UCSD-AML1 (cell line): ENCODE data around the gene AHCY.
"Not testable (repeated sequence)": the region's sequence is repeated elsewhere in the genome, so short reads cannot be mapped to it uniquely, and the experiment has no call there.

Experiments
- DNase-seq: peaks from one replicate; lab custom pipeline; 2025; ENCODE audit not compliant: unreplicated experiment; lab: John Stamatoyannopoulos, UW

AHCY gene

DNA sequence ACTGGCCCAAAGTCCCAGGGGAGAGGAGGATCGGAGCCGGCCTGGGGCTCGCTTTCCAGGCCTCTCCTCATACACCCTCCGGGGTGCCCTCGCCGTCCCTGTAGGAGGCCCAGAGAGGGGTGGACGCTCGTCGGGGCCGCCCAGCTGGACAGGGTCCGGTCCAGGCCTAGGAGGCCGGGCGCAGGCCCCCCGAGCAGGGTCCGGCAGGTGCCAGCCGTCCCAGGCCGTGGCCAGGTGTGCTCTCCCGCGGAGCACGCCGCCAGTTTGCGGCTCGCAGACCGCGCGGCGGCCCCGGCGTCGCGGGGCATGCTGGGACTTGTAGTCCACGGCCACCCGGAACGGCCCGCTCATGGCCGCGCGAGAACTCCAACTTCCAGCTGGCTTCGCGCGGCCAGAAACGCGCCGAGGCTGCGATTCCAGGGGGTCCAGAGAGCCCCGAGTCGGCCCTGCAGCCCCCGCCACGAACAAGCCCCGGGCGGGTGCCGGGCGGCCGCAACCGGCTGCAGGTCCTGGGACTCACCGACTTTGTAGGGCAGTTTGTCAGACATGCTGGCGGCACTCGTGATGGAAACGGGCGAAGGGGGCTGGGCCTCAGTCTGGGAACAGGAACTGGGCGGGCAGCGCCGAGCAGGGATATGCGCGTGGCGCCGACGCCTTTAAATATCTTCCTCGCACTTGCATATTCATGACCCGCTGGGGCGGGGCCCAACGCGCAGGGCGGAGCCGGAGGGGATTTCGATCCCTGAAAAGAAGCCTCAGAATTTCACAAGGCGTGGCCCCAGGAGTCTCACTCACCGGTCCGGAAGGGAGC is at the start of gene AHCY:
Gene AHCY, minus strand, starts transcription at position 633 of the 811 bp plus-strand sequence. Its CDS starts 85 bp downstream, at position 548.
- DNase-seq, result peak; percentile 95

DNA sequence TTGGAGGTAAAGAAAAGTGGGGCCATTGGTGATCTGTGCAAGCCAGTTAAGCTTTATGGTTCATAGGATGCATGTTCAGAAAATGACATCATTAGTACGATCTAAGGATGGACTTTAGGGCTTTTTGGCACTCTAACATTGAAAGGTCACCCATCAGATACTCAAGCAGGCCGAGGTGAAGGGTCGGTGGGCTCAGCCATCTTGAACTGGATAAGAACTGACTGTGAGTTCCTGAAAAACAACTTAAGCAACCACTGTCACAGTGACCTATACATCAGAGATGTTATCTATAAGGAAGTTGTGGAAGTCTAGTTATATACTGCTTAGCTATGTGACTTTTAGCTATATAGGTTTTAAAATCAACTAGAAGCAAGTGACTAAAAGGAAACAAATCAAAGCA is 46.9 kb upstream of the AHCY start:
- no peak for DNase-seq

DNA sequence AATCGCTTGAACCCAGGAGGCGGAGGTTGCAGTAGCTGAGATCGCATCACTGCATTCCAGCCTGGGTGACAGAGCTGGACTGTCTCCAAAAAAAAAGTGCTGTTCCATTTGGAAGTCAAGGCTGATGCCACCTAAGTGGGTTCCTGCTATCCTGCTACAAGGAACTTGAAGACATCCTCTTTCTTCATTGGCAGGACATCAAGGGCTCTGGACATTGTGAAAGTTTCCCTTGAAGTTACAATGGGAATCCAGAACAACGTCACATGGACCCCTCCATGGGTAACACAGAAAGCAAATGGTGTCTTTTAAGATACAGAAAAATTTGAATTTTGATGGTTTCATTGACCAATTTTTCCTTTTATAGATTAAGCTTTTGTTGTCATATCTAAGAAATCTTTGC is 44.4 kb upstream of the AHCY start:
- DNase-seq, result no peak

DNA sequence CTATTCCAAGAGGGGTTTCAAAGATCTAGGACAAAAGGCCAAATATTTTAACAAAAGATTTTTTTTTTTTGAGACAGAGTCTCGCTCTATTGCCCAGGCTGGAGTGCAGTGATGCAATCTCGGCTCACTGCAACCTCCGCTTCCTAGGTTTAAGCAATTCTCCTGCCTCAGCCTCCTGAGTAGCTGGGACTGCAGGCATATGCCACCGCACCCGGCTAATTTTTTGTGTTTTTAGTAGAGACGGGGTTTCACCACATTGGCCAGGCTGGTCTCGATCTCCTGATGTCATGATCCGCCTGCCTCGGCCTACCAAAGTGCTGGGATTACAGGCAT is 43.3 kb upstream of the AHCY start:
- not testable (repeated sequence) for DNase-seq

DNA sequence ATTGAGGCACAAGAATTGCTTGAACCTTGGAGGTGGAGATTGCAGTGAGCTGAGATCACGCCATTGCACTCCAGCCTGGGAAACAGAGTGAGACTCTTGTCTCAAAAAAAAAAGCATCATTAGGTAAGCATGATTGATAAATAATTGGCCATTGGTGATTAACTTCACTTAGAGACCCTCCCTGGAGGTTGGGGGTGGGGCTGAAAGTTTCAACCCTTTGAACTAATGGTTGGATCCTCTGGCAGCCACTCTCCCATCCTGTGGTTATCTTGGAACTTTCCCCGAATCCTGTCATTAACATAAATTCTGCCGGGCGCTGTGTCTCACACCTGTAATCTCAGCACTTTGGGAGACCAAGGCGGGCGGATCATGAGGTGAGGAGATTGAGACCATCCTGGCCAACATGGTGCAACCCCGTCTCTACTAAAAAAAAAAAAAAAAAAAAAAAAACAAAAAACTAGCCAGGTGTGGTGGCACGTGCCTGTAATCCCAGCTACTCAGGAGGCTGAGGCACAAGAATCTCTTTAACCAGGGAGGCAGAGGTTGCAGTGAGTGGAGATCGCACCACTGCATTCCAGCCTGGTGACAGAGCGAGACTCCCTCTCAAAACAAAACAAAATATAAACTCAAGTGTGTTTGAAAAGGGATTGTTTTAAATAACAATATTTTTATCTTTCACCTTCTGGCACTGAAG is 42.8 kb upstream of the AHCY start:
- DNase-seq, result not testable (repeated sequence)

DNA sequence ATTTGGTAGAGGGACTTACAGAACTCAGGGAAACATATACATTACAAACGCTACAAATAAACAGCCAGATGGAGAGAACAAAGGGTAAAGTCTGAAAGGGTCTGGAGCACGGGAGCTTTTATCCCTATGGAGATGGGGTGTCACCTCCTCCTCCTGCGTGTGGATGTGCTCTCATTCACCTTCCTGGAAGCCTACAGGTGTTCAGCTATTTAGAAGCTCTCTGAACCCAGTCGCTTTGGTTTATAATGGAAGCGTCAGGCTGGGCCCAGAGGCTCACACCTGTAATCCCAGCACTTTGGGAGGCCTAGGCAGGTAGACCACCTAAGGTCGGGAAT is 42.2 kb upstream of the AHCY start:
- DNase-seq, result no peak

DNA sequence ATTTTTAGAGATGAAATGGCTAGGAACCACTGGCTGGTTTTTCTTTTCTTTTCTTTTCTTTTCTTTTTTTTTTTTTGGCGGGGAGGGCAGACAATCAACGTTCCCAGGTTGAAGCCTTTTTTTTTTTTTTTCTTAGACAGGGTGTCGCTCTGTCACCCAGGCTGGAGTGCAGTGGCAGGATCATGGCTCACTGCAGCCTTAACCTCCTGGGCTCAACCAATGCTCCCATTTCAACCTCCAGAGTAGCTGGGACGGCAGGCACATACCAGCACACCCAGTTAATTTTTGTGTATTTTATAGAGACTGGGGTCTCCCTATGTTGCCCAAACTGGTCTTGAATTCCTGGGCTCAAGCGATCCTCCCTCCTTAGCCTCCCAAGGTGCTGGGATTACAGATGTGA is 41.1 kb upstream of the AHCY start:
- no peak for DNase-seq

DNA sequence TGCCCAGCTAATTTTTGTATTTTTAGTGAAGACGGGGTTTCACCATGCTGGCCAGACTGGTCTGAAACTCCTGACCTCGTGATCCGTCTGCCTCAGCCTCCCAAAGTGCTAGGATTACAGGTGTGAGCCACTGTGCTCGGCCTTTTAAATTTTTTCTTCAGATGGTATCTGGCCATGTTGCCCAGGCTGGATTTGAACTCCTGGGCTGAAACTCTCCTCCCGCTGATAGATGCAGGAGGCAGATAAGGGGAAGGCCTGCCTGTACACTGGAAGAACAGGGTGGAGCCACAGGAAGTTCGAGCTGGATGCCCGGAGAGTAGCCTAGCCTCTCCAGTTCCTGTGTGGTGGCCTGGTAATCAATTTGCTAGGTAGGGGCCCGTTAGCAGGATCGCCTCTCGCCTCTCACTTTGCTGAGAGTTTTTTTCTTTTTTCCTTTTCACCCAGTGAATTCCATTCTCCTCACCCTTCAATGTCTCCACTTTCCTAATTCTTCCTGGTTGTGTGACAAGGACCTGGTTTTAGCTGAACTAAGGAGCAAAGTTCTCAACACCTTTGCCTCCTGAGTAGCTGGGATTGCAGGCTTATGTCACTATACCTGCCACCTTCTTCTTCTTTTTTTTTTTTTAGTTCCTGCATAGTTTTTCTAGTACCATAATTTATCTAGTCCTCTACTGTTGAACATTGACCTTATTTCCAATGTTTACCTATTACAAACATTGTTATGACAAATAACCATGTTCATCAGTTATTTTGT is 40.5 kb upstream of the AHCY start:
- DNase-seq, result no peak

DNA sequence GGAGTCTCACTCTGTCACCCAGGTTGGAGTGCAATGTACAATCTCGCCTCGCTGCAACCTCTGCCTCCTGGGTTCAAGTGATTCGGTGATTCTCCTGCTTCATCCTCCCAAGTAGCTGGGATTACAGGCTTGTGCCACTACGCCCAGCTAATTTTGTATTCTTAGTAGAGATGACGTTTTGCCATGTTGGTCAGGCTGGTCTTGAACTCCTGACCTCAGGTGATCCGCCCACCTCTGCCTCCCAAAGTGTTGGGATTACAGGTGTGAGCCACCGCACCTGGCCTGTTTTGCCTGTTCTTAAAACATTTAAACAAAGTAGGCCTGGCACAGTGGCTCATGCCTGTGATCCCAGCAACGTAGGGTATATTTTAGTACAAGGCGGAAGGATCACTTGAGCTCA is 38.0 kb upstream of the AHCY start:
- DNase-seq, result not testable (repeated sequence)

DNA sequence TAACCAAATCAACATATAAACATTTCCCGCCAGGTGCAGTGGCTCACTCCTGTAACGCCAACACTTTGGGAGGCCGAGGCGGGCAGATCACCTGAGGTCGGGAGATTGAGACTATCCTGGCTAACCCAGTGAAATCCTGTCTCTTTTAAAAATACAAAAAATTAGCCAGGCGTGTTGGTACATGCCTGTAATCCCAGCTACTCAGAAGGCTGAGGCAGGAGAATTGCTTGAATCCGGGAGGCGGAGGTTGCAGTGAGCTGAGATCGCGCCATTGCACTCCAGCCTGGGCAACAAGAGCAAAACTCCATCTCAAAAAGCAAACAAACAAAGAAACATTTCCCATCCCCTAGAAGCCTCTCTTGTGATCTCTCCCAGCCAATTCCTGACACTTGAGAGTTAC is 37.6 kb upstream of the AHCY start:
- not testable (repeated sequence) for DNase-seq

DNA sequence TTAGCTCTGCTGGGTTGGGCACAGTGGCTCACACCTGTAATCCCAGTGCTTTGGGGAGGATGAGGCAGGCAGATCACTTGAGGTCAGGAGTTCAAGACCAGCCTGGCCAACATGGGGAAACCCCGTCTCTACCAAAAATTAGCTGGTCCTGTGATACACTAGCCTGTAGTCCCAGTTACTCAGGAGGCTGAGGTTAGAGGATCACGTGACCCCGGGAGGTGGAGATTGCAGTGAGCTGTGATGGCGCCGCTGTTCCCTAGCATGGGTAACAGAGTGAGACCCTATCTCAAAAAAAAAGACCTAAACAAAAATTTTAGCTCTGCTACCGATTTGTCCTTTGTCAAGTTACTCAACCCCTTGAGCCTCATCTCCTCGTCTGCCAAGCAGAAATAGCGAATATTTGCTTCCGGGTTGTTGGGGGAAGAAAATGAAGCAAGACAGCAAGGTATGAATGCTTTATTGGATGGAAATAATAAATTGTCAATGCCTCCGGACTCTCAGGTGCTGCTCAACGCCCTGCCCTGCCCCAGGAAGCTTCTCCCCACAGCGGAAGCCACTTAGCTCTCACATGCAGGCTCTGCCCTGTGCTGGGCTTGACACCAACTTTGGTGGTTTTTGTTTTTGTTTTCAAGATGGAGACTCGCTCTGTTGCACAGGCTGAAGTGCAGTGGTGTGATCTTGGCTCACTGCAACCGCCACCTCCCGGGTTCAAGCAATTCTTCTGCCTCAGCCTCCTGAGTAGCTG is 35.0 kb upstream of the AHCY start:
- no peak for DNase-seq

DNA sequence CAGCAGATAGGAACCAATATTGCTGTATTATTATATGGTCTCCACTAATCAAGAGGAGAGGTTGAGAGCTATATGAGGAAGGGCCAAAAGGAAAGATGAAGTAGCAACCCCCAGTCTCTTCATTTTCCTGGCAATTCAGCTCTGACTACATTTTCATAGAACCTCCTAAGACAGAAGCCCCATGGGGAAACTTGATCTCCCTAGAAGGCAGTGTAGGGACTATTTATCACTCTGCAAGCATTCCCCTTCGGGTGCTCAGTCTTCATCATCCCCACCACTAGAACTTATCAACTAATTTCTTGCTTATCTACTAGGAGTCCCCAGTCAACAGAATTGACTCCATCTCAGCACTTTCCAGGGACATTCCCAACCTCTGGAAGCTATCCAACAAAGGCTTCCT is 34.4 kb upstream of the AHCY start:
- DNase-seq, result no peak

DNA sequence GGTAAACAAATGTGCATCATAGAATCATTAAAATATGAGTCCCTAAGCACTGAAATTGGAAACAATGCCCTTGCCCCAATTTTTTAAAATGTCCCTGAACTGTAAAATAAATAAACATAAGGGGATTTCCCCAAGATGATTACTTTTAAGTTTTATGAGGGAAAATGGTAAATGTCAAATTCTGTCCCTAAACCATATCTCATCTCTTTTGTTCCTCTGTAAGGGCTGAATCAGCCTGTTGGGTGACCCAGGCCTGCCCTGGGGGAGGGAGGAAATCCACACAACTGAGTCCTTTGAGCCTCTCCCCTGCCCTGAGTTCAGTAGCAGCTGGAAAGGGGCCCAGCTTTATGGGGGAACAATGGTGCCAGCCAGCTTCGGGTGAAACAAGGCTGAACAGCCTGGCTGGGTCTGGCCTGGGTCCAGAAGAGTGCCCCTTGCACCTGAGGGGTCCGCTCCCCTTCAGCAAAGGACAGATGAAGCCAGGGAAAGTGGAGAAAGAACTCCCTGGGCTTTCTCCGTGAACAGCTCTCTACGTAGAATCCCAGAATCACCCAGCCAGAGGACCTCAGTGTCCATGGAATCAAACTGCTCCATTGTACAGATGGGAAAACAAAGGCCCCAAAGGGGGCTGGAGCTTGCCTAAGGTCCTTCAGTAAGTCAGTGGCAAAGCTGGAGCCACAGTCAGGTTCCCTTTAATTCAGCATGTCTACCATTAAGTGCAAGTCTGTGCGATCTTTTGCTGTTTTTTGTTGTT is 31.7 kb upstream of the AHCY start:
- no peak for DNase-seq

DNA sequence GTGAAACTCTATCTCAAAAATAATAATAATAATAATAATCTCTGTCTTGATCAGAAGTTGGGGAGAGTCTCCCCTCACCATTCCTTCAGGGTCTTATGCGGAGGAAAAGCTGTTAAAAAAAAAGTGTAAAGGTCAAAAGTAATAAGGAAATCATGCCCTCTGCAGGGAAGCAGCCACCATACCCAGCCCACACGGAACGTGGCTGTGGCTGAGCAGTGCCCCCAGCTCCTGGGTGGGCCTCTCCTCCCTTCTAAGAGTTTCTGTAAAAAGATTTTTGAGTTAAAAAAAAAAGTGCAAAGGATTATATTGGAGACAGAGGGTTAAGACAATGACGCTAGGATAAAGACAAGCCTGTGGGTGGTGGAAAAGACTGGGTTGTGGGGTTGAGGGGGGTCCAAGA is 30.6 kb upstream of the AHCY start:
- no peak for DNase-seq

DNA sequence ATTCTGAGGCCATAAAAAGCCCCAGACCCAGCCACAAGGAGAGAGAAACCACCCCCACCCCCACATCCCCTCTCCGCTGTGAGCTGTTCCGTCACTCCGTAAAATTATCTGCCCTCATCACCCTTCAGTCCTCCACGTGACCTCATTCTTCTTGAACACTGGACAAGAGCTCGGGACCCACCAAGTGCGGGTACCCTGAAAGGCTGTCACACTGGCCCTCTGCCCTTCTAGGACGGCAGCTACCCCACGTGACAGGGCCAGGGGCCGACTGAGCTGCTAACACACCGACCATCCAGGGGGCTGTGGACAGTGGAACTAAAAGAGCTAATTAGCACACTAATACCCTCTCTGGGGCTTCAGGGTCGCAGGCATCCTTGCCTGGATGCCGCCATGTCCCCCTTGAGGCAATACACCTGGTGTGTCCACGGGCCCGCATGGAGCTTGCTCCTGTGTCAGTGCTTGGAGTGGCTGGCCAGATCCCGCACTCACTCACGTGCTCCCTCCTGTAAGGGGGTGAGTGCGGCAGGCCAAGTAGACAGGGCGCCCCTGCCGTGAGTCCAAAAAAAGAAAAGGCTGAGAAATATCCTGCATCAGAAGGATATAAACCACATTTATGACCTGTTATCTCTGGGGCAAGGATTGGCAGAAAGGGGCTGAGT is 29.2 kb upstream of the AHCY start:
- no peak for DNase-seq

DNA sequence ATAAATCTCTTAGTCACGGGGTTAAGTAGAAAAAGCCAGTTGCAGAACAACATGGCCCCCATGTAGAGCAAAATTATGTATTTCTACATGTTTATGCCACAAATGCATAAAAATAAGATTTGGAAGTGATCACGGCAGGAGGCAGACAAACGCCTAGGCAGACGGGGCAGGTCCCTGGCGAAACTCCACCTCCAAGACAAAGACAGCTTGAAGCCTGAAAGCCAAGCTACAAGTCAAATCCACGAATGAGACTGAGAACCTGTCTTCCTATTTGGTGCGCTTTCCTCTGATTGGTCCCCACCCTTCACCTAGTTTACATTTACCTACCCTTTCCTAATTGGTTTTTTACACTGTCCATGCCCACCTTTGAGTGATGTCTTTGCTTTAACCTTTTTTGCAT is 28.7 kb upstream of the AHCY start:
- no peak for DNase-seq

DNA sequence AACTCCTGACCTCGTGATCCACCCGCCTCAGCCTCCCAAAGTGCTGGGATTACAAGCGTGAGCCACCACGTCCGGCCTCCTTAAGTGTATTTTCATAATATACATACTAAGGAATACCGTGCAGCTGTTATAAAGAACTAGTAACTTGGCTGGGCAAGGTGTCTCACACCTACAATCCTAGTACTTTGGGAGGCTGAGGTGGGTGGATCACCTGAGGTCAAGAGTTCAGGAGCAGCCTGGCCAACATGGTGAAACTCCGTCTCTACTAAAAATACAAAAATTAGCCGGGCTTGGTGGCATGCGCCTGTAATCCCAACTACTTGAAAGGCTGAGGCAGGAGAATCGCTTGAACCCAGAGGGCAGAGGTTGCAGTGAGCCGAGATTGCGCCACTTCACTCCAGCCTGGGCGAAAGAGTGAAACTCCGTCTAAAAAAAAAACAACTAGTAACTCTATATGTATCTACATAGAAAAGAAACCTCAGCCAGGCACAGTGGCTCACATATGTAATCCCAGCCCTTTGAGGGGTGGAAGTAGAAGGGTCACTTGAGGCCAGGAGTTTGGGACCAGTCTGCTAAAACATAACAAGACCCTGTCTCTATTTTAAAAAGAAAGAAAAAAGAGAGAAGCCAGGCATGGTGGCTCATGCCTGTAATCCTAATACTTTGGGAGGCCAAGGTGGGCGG is 27.8 kb upstream of the AHCY start:
- DNase-seq, result not testable (repeated sequence)

DNA sequence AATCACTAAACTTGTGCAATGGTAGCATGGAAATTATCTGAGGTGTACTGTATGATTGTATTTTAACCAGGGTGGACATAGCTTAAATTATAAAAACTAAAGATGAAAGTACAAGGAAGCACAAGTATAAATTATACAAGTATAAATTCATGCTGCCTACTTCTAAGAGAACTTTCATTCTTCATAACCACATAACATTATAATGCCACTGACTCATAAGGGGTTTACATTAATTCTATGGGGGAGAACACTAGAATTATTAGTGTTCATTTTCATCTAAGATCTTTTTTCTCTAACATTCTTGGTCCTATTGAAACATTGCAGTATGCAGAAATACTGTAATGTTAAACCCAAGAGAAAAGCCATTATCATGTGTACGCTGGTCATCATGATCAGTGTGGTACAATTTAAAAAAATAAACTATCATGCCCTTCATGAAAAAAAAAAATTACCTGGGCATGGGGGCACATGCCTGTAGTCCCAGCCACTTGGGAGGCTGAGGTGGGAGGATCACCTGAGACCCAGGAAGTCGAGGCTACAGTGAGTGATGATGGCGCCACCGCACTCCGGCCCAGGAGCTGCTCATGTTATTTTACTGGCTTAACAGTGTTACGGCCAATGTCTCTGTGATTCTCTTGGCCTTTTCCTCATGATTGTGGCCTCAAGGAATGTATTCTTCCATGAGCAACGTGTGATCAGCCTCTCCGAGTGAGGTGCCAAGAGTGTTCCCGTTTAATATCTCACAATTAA is 25.9 kb upstream of the AHCY start:
- DNase-seq, result no peak

DNA sequence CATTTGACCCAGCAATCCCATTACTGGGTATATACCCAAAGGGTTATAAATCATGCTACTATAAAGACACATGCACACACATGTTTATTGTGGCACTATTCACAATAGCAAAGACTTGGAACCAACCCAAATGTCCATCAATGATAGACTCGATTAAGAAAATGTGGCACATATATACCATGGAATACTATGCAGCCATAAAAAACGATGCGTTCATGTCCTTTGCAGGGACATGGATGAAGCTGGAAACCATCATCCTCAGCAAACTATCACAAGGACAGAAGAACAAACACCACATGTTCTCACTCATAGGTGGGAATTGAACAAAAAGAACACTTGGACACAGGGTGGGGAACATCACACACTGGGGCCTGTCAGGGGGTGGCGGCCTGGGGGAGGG is 25.1 kb upstream of the AHCY start:
- DNase-seq, result not testable (repeated sequence)
